ENCODE results near the gene ADORA3. TPM values are rescaled to one million over a fixed set of nuclear protein-coding genes. Genes with fewer than 3 reads are reported as not detected.

ADORA3 gene
- total RNA-seq, 1 donor from 2014 or later: not detected

GRCh38 chr1:111515291-111516004 lies 12.0 kb upstream of the ADORA3 start:
- Histone ChIP-seq H2AFZ (ENCODE audit: low read depth, low read length) (peak overlapping the region; percentile 88), H3K9ac (ENCODE audit: low read length) (peak overlapping the region; percentile 50), H3K27ac (ENCODE audit: low read depth, low read length) (peak overlapping the region; percentile 4), H3K27me3 (ENCODE audit: insufficient read depth, low read length) (no peaks in the 10 kb centered on the region), H3K9me3 (ENCODE audit: insufficient read depth, low read depth, low read length) (no peaks in the 10 kb centered on the region), H3K4me1 (ENCODE audit: insufficient read depth, low read length) (peaks cover 15% of the 10 kb centered on the region), H3K4me2 (ENCODE audit: low read length) (peak overlapping the region; percentile 88), H3K4me3 (ENCODE audit: insufficient read depth, low read depth, low read length) (peak overlapping the region; percentile 59), H4K20me1 (ENCODE audit: insufficient read depth, low read length) (no peaks in the 10 kb centered on the region), H3K36me3 (ENCODE audit: insufficient read depth, low read length) (no peaks in the 10 kb centered on the region), H3K79me2 (ENCODE audit: insufficient read depth, low read length) (no peaks in the 10 kb centered on the region)
- DNase-seq (ENCODE audit: low read depth): peak; percentile 57
- no peak overlapping the region for H3K4me3 Mint-ChIP-seq (ENCODE audit: unreplicated experiment)
- peaks cover 2% of the 10 kb centered on the region for H3K36me3 Mint-ChIP-seq (ENCODE audit: low read depth, unreplicated experiment)
- no peak overlapping the region for H3K27ac Mint-ChIP-seq (ENCODE audit: unreplicated experiment)
- FAIRE-seq: no peak
- peaks cover 26% of the 10 kb centered on the region for H3K27me3 Mint-ChIP-seq (ENCODE audit: low read depth, unreplicated experiment)
- H3K9me3 Mint-ChIP-seq (ENCODE audit: unreplicated experiment): no peaks in the 10 kb centered on the region
- no peak for TF ChIP-seq CTCF (IDR thresholded peaks at IDR 0.05; ENCODE audit: insufficient read depth, low read depth, low read length)
- TF ChIP-seq EZH2 (IDR thresholded peaks at IDR 0.05; ENCODE audit: insufficient read depth, low read length): no peak
- H3K4me1 Mint-ChIP-seq (ENCODE audit: low read depth, unreplicated experiment): no peaks in the 10 kb centered on the region

GRCh38 chr1:111513410-111514020 lies 10.1 kb upstream of the ADORA3 start:
- no peaks in the 10 kb centered on the region for H3K27me3 ChIP-seq (ENCODE audit: insufficient read depth, low read length)
- H3K27me3 Mint-ChIP-seq (ENCODE audit: low read depth, unreplicated experiment): peaks cover 26% of the 10 kb centered on the region
- H3K9me3 Mint-ChIP-seq (ENCODE audit: unreplicated experiment): no peaks in the 10 kb centered on the region
- H3K9ac ChIP-seq (ENCODE audit: low read length): no peak overlapping the region
- no peak overlapping the region for H3K4me3 Mint-ChIP-seq (ENCODE audit: unreplicated experiment)
- peaks cover 15% of the 10 kb centered on the region for H3K4me1 ChIP-seq (ENCODE audit: insufficient read depth, low read length)
- TF ChIP-seq CTCF (IDR thresholded peaks at IDR 0.05; ENCODE audit: insufficient read depth, low read depth, low read length) (no peak), EZH2 (IDR thresholded peaks at IDR 0.05; ENCODE audit: insufficient read depth, low read length) (no peak)
- no peaks in the 10 kb centered on the region for H3K9me3 ChIP-seq (ENCODE audit: insufficient read depth, low read depth, low read length)
- no peak overlapping the region for H2AFZ ChIP-seq (ENCODE audit: low read depth, low read length)
- no peak overlapping the region for H3K27ac ChIP-seq (ENCODE audit: low read depth, low read length)
- peaks cover 2% of the 10 kb centered on the region for H3K36me3 Mint-ChIP-seq (ENCODE audit: low read depth, unreplicated experiment)
- H4K20me1 ChIP-seq (ENCODE audit: insufficient read depth, low read length): no peaks in the 10 kb centered on the region
- no peak overlapping the region for H3K4me2 ChIP-seq (ENCODE audit: low read length)
- H3K36me3 ChIP-seq (ENCODE audit: insufficient read depth, low read length): no peaks in the 10 kb centered on the region
- H3K79me2 ChIP-seq (ENCODE audit: insufficient read depth, low read length): no peaks in the 10 kb centered on the region
- FAIRE-seq (no peak), DNase-seq (ENCODE audit: low read depth) (no peak)
- H3K27ac Mint-ChIP-seq (ENCODE audit: unreplicated experiment): no peak overlapping the region
- H3K4me3 ChIP-seq (ENCODE audit: insufficient read depth, low read depth, low read length): no peak overlapping the region
- no peaks in the 10 kb centered on the region for H3K4me1 Mint-ChIP-seq (ENCODE audit: low read depth, unreplicated experiment)

- peaks cover 2% of the 10 kb centered on the region for H3K36me3 Mint-ChIP-seq (ENCODE audit: low read depth, unreplicated experiment)
- Histone ChIP-seq H3K79me2 (ENCODE audit: insufficient read depth, low read length) (no peaks in the 10 kb centered on the region), H3K27me3 (ENCODE audit: insufficient read depth, low read length) (no peaks in the 10 kb centered on the region), H3K36me3 (ENCODE audit: insufficient read depth, low read length) (no peaks in the 10 kb centered on the region), H4K20me1 (ENCODE audit: insufficient read depth, low read length) (no peaks in the 10 kb centered on the region), H3K4me1 (ENCODE audit: insufficient read depth, low read length) (peaks cover 18% of the 10 kb centered on the region), H3K9ac (ENCODE audit: low read length) (no peak overlapping the region), H3K27ac (ENCODE audit: low read depth, low read length) (no peak overlapping the region), H3K4me3 (ENCODE audit: insufficient read depth, low read depth, low read length) (no peak overlapping the region), H3K4me2 (ENCODE audit: low read length) (no peak overlapping the region), H2AFZ (ENCODE audit: low read depth, low read length) (no peak overlapping the region), H3K9me3 (ENCODE audit: insufficient read depth, low read depth, low read length) (no peaks in the 10 kb centered on the region)
- H3K27me3 Mint-ChIP-seq (ENCODE audit: low read depth, unreplicated experiment): peaks cover 26% of the 10 kb centered on the region
- H3K4me3 Mint-ChIP-seq (ENCODE audit: unreplicated experiment): no peak overlapping the region
- no peak for FAIRE-seq
- no peak for DNase-seq (ENCODE audit: low read depth)
- no peaks in the 10 kb centered on the region for H3K4me1 Mint-ChIP-seq (ENCODE audit: low read depth, unreplicated experiment)
- TF ChIP-seq EZH2 (IDR thresholded peaks at IDR 0.05; ENCODE audit: insufficient read depth, low read length): no peak
- no peaks in the 10 kb centered on the region for H3K9me3 Mint-ChIP-seq (ENCODE audit: unreplicated experiment)
- H3K27ac Mint-ChIP-seq (ENCODE audit: unreplicated experiment): no peak overlapping the region
Observed at GRCh38 chr1:111512931-111513330, 9.5 kb upstream of the ADORA3 start.

All from astrocyte (in vitro differentiated cells and primary cell).